IPS-NIHi7 (cell line): ENCODE measurements around the gene PCK1.

Source experiments
- DNase-seq: peaks from one replicate; pipeline ENCODE4 v3.0.0; 2012; ENCODE audit warnings: mixed read lengths; ENCODE audit errors: extremely low spot score

PCK1 gene

GRCh38 chr20:57587989-57588377 is 27.1 kb downstream of the PCK1 start:
- DNase-seq = no peak

- DNase-seq = no peak
These were observed 27.7 kb downstream of the PCK1 start for GRCh38 chr20:57588596-57588995.

GRCh38 chr20:57589123-57589727 is 28.3 kb downstream of the PCK1 start:
- DNase-seq = no peak

- DNase-seq = no peak
These were observed 29.0 kb downstream of the PCK1 start for GRCh38 chr20:57589728-57590484.

- no peak for DNase-seq
These were observed 29.8 kb downstream of the PCK1 start for GRCh38 chr20:57590485-57591288.

- DNase-seq = no peak
These were observed 30.6 kb downstream of the PCK1 start for GRCh38 chr20:57591289-57592229.

GRCh38 chr20:57592263-57593092 is 31.6 kb downstream of the PCK1 start:
- DNase-seq = no peak

- no peak for DNase-seq
These were observed 32.4 kb downstream of the PCK1 start for GRCh38 chr20:57593134-57593886.

GRCh38 chr20:57594092-57594951 is 33.4 kb downstream of the PCK1 start:
- DNase-seq = peak; percentile 83

- no peak for DNase-seq
These were observed 34.4 kb downstream of the PCK1 start for GRCh38 chr20:57595041-57596030.

GRCh38 chr20:57596358-57596757 is 35.4 kb downstream of the PCK1 start:
- no peak for DNase-seq

GRCh38 chr20:57596998-57597939 is 36.4 kb downstream of the PCK1 start:
- DNase-seq = peak; percentile 91

- DNase-seq = peak; percentile 39
These were observed 37.1 kb downstream of the PCK1 start for GRCh38 chr20:57598060-57598459.

- no peak for DNase-seq
These were observed 37.6 kb downstream of the PCK1 start for GRCh38 chr20:57598491-57598890.

- no peak for DNase-seq
These were observed 39.7 kb downstream of the PCK1 start for GRCh38 chr20:57600320-57601210.

GRCh38 chr20:57601211-57601570 is 40.3 kb downstream of the PCK1 start:
- DNase-seq = no peak
